HL-60 (cell line): ENCODE results near the gene AK9.

ENCODE experiments used
- CTCF ChIP-seq: IDR thresholded peaks from one replicate; pipeline ENCODE4 v1.5.1; 2011; ENCODE audit warnings: low read length, control low read depth, inconsistent platforms; ENCODE audit not compliant: insufficient read depth
- POLR2AphosphoS5 ChIP-seq: IDR thresholded peaks from 2 replicates; pipeline ENCODE4 v1.6.1; 2012; ENCODE audit warnings: low read depth

GRCh38 chr6:109460161-109460829, 230.7 kb downstream of the AK9 start:
- TF ChIP-seq POLR2AphosphoS5 (no peak), CTCF (no peak)
